Rectal smooth muscle tissue (tissue), 1 donor: Measurements from ENCODE around the gene PCDHGA4.
"Not testable (repeated sequence)": the region's sequence is repeated elsewhere in the genome, so short reads cannot be mapped to it uniquely, and the experiment has no call there.

Source experiments
- H3K27ac ChIP-seq: one replicate; pipeline ENCODE4 v1.7.0; 2013; ENCODE audit warnings: low read depth, low read length, inconsistent platforms
- H3K27me3 ChIP-seq: one replicate; pipeline ENCODE4 v1.7.0; 2013; ENCODE audit warnings: low read length; ENCODE audit not compliant: control insufficient read depth, insufficient read depth
- H3K36me3 ChIP-seq: one replicate; pipeline ENCODE4 v1.7.0; 2013; ENCODE audit warnings: low read length; ENCODE audit not compliant: control insufficient read depth, insufficient read depth
- H3K4me1 ChIP-seq: one replicate; pipeline ENCODE4 v1.7.0; 2013; ENCODE audit warnings: low read length; ENCODE audit not compliant: control insufficient read depth, insufficient read depth
- H3K4me3 ChIP-seq: one replicate; pipeline ENCODE4 v1.7.0; 2013; ENCODE audit warnings: low read length
- H3K9ac ChIP-seq: one replicate; pipeline ENCODE4 v1.7.0; 2013; ENCODE audit warnings: low read length

The PCDHGA4 gene

GRCh38 chr5:141332571-141332970 is 22.2 kb upstream of the PCDHGA4 start:
- H3K27me3 ChIP-seq, H3K36me3 ChIP-seq, H3K4me1 ChIP-seq, H3K4me3 ChIP-seq, H3K27ac ChIP-seq, H3K9ac ChIP-seq: not testable (repeated sequence)

DNA sequence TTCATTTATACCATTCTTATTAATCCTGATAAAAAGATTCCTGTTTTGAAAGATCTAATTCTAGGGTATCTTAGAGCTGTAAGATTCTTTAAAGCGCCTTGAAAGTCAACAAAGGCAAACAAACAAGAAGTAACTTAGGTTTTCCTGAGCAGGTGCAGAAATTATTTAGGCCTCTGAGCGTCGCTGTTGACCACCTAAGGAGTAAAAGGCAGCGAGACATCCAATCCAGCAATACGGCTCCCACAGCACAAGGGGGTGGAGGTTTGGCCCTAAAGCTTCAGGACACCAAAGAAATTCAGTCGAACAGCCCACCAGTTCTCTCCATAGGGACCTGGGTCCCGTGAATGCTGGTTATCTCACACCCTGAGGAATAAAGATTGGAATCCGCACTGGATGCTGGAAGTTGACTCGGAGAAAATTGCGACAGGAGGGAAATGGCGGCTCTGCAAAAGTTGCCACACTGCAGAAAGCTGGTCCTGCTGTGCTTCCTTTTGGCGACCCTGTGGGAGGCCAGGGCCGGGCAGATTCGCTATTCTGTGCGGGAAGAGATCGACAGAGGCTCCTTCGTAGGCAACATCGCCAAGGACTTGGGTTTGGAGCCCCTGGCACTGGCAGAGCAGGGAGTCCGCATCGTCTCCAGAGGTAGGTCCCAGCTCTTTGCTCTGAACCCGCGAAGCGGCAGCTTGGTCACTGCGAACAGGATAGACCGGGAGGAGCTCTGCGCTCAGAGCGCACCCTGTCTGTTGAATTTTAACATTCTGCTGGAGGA is 16.1 kb upstream of the PCDHGA4 start, which contains the start of gene PCDHGA2:
TSS of gene PCDHGA2 (plus strand) at position 223 of the 769 bp plus-strand sequence.
- Histone ChIP-seq H3K27ac (no peak within 1 kb of the TSS), H3K27me3 (no peaks in the 10 kb centered on the region), H3K4me1 (no peaks in the 10 kb centered on the region), H3K9ac (no peak within 1 kb of the TSS), H3K4me3 (peak within 1 kb of the TSS; percentile 49), H3K36me3 (no peaks in the 10 kb centered on the region)

DNA sequence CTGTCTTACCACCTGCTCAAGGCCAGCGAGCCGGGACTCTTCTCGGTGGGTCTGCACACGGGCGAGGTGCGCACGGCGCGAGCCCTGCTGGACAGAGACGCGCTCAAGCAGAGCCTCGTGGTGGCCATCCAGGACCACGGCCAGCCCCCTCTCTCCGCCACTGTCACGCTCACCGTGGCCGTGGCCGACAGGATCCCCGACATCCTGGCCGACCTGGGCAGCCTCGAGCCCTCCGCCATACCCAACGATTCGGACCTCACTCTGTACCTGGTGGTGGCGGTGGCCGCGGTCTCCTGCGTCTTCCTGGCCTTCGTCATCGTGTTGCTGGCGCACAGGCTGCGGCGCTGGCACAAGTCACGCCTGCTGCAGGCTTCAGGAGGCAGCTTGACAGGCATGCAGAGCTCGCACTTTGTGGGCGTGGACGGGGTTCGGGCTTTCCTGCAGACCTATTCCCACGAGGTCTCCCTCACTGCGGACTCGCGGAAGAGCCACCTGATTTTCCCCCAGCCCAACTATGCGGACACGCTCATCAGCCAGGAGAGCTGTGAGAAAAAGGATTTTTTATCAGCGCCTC is 14.0 kb upstream of the PCDHGA4 start:
- H3K36me3 ChIP-seq, H3K27ac ChIP-seq, H3K9ac ChIP-seq, H3K4me1 ChIP-seq, H3K4me3 ChIP-seq, H3K27me3 ChIP-seq: not testable (repeated sequence)

DNA sequence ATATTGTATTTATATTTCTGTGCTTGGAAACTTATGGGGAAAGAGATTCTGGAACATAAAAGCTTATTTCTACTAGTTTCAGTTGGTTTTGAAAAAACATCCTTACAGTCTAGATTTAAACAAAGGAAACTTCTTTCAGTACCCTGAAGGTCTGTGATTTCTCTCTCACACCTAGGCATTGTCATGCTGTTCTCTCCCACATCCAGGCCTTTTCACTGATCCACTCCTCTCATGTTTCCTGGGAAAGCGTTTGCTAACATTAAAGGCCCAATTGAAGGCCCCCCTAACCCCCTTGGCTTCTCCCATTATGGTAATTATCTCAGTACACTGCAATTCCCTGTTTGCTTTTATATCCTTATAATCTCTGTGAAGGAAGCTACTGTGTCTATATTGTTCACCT is 12.0 kb upstream of the PCDHGA4 start:
- Histone ChIP-seq H3K36me3 (no peaks in the 10 kb centered on the region), H3K4me3 (no peak overlapping the region), H3K27me3 (no peaks in the 10 kb centered on the region), H3K9ac (no peak overlapping the region), H3K27ac (no peak overlapping the region), H3K4me1 (no peaks in the 10 kb centered on the region)

- Histone ChIP-seq H3K9ac (no peak within 1 kb of the TSS), H3K36me3 (no peaks in the 10 kb centered on the region), H3K27ac (no peak within 1 kb of the TSS), H3K4me1 (no peaks in the 10 kb centered on the region), H3K27me3 (no peaks in the 10 kb centered on the region), H3K4me3 (no peak within 1 kb of the TSS)
These were observed 11.4 kb upstream of the PCDHGA4 start, which contains the start of gene PCDHGA3 for GRCh38 chr5:141343242-141343952. Gene PCDHGA3 (plus strand): TSS chr5:141343829. CDS start chr5:141344034, 205 bp downstream.

- Histone ChIP-seq H3K27me3 (no peaks in the 10 kb centered on the region), H3K9ac (no peak overlapping the region), H3K27ac (no peak overlapping the region), H3K36me3 (no peaks in the 10 kb centered on the region), H3K4me3 (no peak overlapping the region), H3K4me1 (no peaks in the 10 kb centered on the region)
These were observed 10.8 kb upstream of the PCDHGA4 start for GRCh38 chr5:141343953-141344463.

DNA sequence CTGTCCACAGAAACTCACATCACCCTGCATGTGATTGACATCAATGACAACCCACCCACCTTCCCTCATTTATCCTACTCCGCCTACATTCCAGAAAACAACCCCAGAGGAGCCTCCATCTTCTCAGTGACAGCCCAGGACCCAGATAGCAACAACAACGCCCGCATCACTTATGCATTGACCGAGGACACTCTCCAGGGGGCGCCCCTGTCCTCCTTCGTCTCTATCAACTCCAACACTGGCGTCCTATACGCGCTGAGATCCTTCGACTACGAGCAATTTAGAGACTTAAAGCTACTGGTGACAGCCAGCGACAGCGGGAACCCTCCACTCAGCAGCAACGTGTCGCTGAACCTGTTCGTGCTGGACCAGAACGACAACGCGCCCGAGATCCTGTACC is 9.5 kb upstream of the PCDHGA4 start:
- H3K4me3 ChIP-seq = no peak overlapping the region
- H3K27me3 ChIP-seq = no peaks in the 10 kb centered on the region
- H3K36me3 ChIP-seq = no peaks in the 10 kb centered on the region
- no peak overlapping the region for H3K27ac ChIP-seq
- no peaks in the 10 kb centered on the region for H3K4me1 ChIP-seq
- H3K9ac ChIP-seq = no peak overlapping the region

DNA sequence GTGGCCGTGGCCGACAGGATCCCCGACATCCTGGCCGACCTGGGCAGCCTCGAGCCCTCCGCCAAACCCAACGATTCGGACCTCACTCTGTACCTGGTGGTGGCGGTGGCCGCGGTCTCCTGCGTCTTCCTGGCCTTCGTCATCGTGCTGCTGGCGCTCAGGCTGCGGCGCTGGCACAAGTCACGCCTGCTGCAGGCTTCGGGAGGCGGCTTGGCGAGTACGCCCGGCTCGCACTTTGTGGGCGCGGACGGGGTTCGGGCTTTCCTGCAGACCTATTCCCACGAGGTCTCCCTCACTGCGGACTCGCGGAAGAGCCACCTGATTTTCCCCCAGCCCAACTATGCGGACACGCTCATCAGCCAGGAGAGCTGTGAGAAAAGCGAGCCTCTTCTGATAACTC is 8.8 kb upstream of the PCDHGA4 start:
- not testable (repeated sequence) for H3K27me3 ChIP-seq

DNA sequence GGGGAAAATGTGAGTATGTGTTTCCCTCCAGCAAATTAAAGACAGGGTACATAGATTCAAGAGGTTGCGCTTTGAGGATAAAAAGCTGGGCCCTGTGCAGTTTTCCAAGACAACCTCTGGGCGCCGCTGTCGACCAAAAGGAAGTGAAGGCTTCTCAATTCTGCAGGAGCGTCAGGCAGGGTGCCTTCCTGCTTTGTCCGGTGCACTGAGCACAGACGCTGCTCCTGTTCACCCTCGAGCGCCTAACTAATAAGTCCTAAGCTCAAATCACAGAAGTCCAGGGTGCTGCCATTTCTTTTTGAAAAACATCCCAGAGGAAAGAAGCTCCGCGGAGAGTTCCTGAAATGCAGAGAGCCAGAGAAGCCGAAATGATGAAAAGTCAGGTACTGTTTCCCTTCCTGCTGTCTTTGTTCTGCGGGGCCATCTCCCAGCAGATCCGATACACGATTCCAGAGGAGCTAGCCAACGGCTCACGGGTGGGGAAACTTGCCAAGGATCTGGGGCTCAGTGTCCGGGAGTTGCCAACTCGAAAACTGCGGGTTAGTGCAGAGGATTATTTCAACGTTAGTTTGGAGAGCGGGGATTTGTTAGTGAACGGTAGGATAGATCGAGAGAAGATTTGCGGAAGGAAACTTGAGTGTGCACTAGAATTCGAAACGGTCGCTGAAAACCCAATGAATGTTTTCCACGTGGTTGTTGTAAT is 4.8 kb upstream of the PCDHGA4 start, which contains the start of gene PCDHGB1:
TSS of gene PCDHGB1 (plus strand) at position 183 of the 703 bp plus-strand sequence. CDS start at position 345, 162 bp downstream.
- no peak within 1 kb of the TSS for H3K9ac ChIP-seq
- peak within 1 kb of the TSS; percentile 52 for H3K4me3 ChIP-seq
- H3K4me1 ChIP-seq = no peaks in the 10 kb centered on the region
- no peaks in the 10 kb centered on the region for H3K36me3 ChIP-seq
- no peaks in the 10 kb centered on the region for H3K27me3 ChIP-seq
- no peak within 1 kb of the TSS for H3K27ac ChIP-seq

More for the DNA sequence above, 8.8 kb upstream of the PCDHGA4 start:
- not testable (repeated sequence) for H3K9ac ChIP-seq, H3K36me3 ChIP-seq, H3K4me3 ChIP-seq, H3K4me1 ChIP-seq, H3K27ac ChIP-seq

- H3K27me3 ChIP-seq = no peaks in the 10 kb centered on the region
- H3K36me3 ChIP-seq = no peaks in the 10 kb centered on the region
- no peak overlapping the region for H3K27ac ChIP-seq
- no peak overlapping the region for H3K9ac ChIP-seq
- H3K4me1 ChIP-seq = no peaks in the 10 kb centered on the region
- H3K4me3 ChIP-seq = no peak overlapping the region
These were observed 3.2 kb upstream of the PCDHGA4 start for GRCh38 chr5:141351591-141351990.

DNA sequence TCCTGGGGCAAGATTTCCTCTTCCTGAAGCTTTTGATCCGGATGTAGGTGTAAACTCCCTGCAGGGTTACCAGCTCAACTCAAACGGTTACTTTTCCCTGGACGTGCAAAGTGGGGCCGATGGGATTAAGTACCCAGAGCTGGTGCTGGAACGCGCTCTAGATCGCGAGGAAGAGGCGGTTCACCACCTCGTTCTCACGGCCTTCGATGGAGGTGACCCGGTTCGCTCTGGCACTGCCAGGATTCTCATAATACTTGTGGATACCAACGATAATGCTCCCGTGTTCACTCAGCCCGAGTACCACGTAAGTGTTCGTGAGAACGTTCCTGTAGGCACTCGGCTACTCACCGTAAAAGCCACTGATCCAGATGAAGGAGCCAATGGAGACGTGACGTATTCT is 820 bp downstream of the PCDHGA4 start:
- H3K27ac ChIP-seq = no peak overlapping the region
- no peak overlapping the region for H3K9ac ChIP-seq
- no peaks in the 10 kb centered on the region for H3K36me3 ChIP-seq
- no peaks in the 10 kb centered on the region for H3K27me3 ChIP-seq
- peak overlapping the region; percentile 29 for H3K4me3 ChIP-seq
- H3K4me1 ChIP-seq = no peaks in the 10 kb centered on the region

- Histone ChIP-seq H3K36me3 (no peaks in the 10 kb centered on the region), H3K4me3 (no peak overlapping the region), H3K27ac (no peak overlapping the region), H3K4me1 (no peaks in the 10 kb centered on the region), H3K9ac (no peak overlapping the region), H3K27me3 (no peaks in the 10 kb centered on the region)
These were observed 1.3 kb downstream of the PCDHGA4 start for GRCh38 chr5:141356133-141356532.
